ENCODE data around the gene RGCC.

DNA sequence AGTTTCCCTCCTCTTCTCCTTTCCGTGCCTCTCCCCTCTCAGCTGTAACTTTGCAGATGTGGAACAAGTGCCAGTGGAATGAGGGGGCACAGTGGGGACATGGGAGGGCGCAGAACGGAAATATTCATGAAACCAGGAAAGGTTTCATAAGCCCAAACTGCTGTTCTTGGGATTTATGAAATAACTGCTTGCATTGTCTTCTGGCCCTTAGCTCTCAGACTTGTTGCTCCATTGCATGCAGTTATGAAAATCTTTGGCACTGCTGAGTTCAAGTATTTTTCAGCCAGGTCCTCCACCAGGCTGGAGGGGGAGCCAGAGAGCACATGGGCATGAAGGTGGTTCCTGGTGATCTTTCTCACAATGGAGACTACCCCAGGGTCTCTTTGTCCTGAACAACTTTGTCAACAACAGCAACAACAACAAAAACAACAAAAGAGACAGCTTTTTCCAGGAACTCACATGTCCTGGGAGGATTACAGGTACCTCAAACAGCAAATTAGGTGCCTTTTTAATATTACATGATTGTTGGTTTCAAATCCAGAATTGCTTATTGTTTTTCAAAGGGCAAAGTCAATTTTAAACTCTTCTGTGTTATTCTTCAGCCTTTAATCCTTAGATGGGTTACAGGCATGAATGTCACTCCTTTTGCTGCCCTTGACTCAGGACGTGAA is 1.5 kb downstream of the RGCC start:
- TF ChIP-seq, protein P1, sequence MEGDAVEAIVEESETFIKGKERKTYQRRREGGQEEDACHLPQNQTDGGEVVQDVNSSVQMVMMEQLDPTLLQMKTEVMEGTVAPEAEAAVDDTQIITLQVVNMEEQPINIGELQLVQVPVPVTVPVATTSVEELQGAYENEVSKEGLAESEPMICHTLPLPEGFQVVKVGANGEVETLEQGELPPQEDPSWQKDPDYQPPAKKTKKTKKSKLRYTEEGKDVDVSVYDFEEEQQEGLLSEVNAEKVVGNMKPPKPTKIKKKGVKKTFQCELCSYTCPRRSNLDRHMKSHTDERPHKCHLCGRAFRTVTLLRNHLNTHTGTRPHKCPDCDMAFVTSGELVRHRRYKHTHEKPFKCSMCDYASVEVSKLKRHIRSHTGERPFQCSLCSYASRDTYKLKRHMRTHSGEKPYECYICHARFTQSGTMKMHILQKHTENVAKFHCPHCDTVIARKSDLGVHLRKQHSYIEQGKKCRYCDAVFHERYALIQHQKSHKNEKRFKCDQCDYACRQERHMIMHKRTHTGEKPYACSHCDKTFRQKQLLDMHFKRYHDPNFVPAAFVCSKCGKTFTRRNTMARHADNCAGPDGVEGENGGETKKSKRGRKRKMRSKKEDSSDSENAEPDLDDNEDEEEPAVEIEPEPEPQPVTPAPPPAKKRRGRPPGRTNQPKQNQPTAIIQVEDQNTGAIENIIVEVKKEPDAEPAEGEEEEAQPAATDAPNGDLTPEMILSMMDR (IDR thresholded peaks at IDR 0.05) = peak; percentile 38 to 64 (median 48)
- no peak for TF ChIP-seq POLR2A (IDR thresholded peaks at IDR 0.05)

All from Peyer's patch (tissue), 4 donors.